BJ (cell line): ENCODE measurements around the gene RAPGEF5. TPM values are rescaled to one million over a fixed set of nuclear protein-coding genes. Genes with fewer than 3 reads are reported as not detected.

ENCODE experiments used
- CTCF ChIA-PET: fragments of 350-600 bp; formaldehyde crosslinking; extraction: SDS; loops from one replicate; lab custom pipeline; 2021; ENCODE audit warnings: antibody characterized with exemption, inconsistent platforms; lab: Yijun Ruan, JAX
- POLR2A ChIA-PET: fragments of 300-600 bp; sonication (Branson Sonifier 250); formaldehyde crosslinking; extraction: SDS; loops from one replicate; lab custom pipeline; 2021; ENCODE audit warnings: antibody characterized with exemption; lab: Charles Lee
- DNase-seq: peaks from one replicate; pipeline ENCODE4 v3.0.0-alpha.2; 2011; ENCODE audit warnings: low read depth
- H3K27me3 ChIP-seq: 2 replicates; pipeline ENCODE4 v1.6.0; 2011; ENCODE audit warnings: low read length; ENCODE audit not compliant: control insufficient read depth, insufficient read depth
- H3K36me3 ChIP-seq: 2 replicates; pipeline ENCODE4 v1.5.1; 2011; ENCODE audit warnings: low read length; ENCODE audit not compliant: control insufficient read depth, insufficient read depth
- H3K4me3 ChIP-seq: 2 replicates; pipeline ENCODE4 v1.5.1; 2011; ENCODE audit warnings: low read depth, mild to moderate bottlenecking, control low read depth, low read length
- polyA plus RNA-seq: library from polyadenylated mRNA; depleted of rRNA; stranded (reverse); fragments of >200 nt; gene quantifications from 2 replicates; pipeline ENCODE4 v1.2.3, GENCODE V29; 2011
- TF ChIP-seq, protein P1 (sequence below): IDR thresholded peaks from 2 replicates; pipeline ENCODE4 v1.5.1; 2011; ENCODE audit warnings: low read depth, mild to moderate bottlenecking, control low read depth, inconsistent platforms, low read length, moderate library complexity; ENCODE audit not compliant: insufficient read depth

Gene RAPGEF5
- polyA plus RNA-seq, 1 experiment: not detected

DNA sequence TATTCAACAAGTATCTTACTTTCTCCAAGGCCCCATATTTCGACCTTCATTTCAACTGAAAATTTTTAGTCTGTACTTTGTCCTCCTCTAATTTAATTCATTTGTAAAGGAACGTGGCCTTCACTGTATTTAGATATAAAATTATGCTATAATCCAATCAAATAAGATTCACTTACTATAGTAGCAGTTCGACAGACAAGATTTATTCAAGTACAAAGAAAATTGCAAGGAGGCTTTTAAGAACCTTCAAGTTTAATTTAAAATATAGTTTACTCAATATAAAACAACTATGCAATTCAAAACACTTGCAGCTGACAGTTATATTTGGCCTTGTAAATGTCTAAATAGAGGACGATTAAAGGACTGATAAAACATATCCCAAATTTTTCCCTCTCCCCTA is 85.6 kb downstream of the RAPGEF5 start:
- Histone ChIP-seq H3K36me3 (no peaks in the 10 kb centered on the region), H3K27me3 (no peaks in the 10 kb centered on the region), H3K4me3 (no peak overlapping the region)
- DNase-seq: no peak
- ChIA-PET CTCF (no interaction called here), POLR2A (no interaction called here)
- TF ChIP-seq, protein P1, sequence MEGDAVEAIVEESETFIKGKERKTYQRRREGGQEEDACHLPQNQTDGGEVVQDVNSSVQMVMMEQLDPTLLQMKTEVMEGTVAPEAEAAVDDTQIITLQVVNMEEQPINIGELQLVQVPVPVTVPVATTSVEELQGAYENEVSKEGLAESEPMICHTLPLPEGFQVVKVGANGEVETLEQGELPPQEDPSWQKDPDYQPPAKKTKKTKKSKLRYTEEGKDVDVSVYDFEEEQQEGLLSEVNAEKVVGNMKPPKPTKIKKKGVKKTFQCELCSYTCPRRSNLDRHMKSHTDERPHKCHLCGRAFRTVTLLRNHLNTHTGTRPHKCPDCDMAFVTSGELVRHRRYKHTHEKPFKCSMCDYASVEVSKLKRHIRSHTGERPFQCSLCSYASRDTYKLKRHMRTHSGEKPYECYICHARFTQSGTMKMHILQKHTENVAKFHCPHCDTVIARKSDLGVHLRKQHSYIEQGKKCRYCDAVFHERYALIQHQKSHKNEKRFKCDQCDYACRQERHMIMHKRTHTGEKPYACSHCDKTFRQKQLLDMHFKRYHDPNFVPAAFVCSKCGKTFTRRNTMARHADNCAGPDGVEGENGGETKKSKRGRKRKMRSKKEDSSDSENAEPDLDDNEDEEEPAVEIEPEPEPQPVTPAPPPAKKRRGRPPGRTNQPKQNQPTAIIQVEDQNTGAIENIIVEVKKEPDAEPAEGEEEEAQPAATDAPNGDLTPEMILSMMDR: no peak

DNA sequence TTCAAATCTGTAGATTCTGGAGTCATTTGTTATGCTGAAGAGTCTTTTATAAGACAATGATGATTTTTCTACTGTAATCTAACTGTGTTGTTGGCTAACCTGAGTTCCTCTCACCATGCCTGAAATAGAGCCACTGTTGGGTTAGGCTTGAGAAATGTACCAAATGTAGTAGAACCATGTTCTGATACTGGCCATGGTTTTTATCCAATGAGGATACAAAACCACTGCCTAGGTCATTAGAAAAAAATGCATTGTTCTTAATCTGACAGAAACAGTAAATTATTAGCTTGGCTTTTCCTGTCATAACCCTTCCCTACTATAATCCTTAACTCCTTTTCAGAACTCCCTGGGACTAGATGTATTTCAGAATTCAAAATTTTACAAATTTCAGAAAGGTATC is 86.6 kb downstream of the RAPGEF5 start:
- DNase-seq: no peak
- CTCF ChIA-PET: no interaction called here
- POLR2A ChIA-PET: no interaction called here
- no peak overlapping the region for H3K4me3 ChIP-seq
- H3K36me3 ChIP-seq: no peaks in the 10 kb centered on the region
- no peaks in the 10 kb centered on the region for H3K27me3 ChIP-seq
- TF ChIP-seq, protein P1: no peak

DNA sequence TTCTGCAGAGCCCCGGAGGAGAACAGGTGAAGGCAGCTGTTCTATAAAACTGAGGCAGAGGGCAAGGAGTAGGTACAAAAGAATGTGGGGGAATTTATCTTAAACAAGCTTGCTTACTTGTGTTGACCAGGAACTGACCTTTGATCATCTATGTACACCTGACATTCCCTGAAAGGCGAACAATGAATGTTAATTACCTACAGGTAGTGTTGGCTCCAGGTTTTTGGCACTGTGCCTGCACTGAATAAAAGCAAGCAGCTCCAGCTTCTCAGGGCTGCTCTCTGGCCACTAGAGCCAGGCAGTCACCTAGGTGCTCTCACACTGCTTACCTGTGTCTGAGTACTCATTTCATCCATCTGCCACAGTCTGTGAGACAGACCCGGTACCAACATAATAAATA is 87.0 kb downstream of the RAPGEF5 start:
- POLR2A ChIA-PET: no interaction called here

DNA sequence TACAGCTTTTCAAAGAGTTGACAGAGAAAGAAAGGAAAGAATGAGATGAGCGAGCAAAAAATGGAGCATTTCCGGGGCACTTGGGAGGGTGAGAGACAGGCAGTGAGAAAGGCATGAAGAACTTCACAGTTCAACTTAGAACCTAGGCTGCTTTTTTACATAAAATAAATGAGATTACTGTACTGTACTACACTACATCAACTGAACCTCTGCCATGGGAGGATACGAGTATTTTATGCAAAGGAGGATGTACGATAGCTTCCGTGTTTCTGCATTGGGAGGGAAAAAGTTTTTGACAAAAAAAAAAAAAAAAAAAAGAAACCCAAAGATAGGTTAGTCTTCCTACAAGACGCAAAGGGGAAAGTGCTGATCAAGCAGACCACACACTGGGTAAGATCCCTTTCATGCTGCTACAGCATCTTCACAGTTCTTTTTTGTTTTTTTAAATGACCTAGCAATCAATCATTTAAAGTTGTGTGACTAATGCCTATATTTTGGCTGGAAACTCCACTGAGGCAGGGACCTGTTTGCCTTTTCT is 88.0 kb downstream of the RAPGEF5 start:
- no peak for DNase-seq
- ChIA-PET POLR2A (no interaction called here), CTCF (no interaction called here)
- Histone ChIP-seq H3K36me3 (no peaks in the 10 kb centered on the region), H3K27me3 (no peaks in the 10 kb centered on the region), H3K4me3 (no peak overlapping the region)
- TF ChIP-seq, protein P1: no peak

More for the DNA sequence above, 87.0 kb downstream of the RAPGEF5 start:
- Histone ChIP-seq H3K36me3 (no peaks in the 10 kb centered on the region), H3K4me3 (no peak overlapping the region), H3K27me3 (no peaks in the 10 kb centered on the region)
- no peak for DNase-seq
- CTCF ChIA-PET: no interaction called here
- TF ChIP-seq, protein P1: no peak

DNA sequence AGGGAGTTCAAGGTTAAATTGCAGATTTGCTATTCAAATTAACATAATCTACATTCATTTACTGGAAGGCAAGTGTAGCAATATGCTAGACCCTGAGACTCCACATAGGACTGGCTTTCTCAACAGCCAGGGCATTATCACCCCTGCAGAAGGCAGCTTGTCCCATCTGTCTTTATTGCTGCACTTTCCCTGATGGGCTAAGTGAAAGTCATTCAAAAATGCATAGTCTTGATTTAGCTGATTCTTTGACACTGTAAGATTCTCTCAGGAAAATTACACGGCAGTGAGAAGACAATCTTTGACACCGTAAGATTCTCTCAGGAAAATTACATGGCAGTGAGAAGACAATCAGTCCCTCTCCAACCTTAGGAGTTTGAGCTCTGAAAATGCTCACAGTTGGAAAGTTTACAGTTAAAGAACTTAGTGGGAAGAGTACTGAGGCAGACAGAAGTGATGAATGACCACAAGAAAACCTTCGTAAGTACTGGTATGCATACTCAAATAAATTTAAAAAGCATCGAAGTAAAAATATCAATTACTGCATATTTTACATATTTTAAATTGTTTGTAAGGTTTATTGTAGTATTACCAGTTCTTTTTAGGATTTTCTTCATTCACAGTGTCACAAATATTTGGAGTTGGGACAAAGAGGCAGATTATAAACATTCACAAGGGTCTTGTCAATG is 88.9 kb downstream of the RAPGEF5 start:
- H3K36me3 ChIP-seq: no peaks in the 10 kb centered on the region
- ChIA-PET POLR2A (no interaction called here), CTCF (no interaction called here)
- DNase-seq: no peak
- no peak overlapping the region for H3K4me3 ChIP-seq
- TF ChIP-seq, protein P1: no peak
- no peaks in the 10 kb centered on the region for H3K27me3 ChIP-seq
